GM19238 (cell line): ENCODE measurements around the gene GATAD1.
"Not testable (repeated sequence)": the region's sequence is repeated elsewhere in the genome, so short reads cannot be mapped to it uniquely, and the experiment has no call there.

Experiments
- DNase-seq: peaks from one replicate; pipeline ENCODE4 v3.0.0; 2011; ENCODE audit warnings: low spot score; ENCODE audit not compliant: insufficient read length

Gene GATAD1, protein sequence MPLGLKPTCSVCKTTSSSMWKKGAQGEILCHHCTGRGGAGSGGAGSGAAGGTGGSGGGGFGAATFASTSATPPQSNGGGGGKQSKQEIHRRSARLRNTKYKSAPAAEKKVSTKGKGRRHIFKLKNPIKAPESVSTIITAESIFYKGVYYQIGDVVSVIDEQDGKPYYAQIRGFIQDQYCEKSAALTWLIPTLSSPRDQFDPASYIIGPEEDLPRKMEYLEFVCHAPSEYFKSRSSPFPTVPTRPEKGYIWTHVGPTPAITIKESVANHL

DNA sequence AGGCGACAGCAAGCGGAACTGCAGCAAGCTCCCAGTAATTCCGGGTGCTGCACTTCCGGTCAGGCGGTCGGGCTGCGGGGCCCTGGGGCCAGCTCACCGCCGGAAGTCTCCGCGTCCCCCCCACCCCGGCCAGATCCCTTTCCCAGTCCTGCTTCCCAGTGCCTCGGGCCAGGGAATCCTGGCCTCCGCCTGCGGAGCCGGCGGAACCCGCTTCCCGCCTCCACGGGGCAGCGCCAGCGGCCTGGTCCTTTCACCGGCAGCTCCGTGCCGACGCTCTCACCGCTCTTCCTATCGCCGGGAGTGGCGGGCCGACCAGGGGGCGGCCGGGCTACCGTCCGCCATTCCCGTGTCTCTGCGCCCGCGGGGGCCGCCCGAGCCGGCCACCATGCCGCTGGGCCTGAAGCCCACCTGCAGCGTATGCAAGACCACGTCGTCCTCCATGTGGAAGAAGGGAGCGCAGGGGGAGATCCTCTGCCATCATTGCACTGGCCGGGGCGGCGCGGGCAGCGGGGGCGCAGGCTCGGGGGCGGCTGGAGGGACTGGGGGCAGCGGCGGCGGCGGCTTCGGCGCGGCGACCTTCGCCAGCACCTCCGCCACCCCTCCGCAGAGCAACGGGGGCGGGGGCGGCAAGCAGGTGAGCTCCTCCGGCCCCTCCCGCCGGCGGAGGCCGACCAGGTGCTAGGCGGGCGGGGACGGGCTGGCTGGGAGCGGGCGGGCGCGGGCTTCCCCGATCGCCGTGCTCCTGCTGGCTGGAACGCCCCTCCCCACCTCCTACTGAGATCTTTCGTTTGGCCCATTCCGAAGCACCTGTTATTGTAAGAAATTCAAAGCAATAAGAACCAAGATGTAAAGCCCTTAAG is at the start of gene GATAD1:
TSS of gene GATAD1 (plus strand) at position 138 of the 860 bp plus-strand sequence. CDS start at position 386, 248 bp downstream.
- DNase-seq = peak; percentile 82

- no peak for DNase-seq
Observed at GRCh38 chr7:92397542-92397941, 49.7 kb upstream of the GATAD1 start.

DNA sequence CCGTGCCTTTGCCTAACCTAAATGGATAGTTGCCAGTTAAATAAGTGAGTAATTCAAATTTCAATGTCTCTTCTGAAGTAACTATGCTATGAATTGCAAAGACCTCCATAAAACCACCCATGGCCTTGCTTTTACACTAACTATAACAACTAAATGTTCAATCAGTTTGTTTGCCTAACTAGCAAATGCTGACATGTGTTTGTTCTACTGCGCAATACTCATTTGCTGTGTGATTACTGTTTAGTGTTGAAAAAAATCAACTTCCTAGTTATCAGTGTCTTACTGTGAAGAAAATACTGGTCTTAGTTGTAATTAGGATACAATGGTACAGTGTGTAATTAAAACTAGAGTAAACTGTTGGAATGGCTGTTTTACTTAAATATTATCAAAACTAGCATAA is 47.3 kb upstream of the GATAD1 start:
- no peak for DNase-seq

GRCh38 chr7:92402920-92403759 is 44.1 kb upstream of the GATAD1 start:
- no peak for DNase-seq

- no peak for DNase-seq
Observed at GRCh38 chr7:92403760-92404074, 43.6 kb upstream of the GATAD1 start.

- no peak for DNase-seq
Observed at GRCh38 chr7:92404170-92404614, 43.1 kb upstream of the GATAD1 start.

GRCh38 chr7:92409357-92409756 is 37.9 kb upstream of the GATAD1 start:
- no peak for DNase-seq

- DNase-seq = not testable (repeated sequence)
Observed at GRCh38 chr7:92410162-92410561, 37.1 kb upstream of the GATAD1 start.

DNA sequence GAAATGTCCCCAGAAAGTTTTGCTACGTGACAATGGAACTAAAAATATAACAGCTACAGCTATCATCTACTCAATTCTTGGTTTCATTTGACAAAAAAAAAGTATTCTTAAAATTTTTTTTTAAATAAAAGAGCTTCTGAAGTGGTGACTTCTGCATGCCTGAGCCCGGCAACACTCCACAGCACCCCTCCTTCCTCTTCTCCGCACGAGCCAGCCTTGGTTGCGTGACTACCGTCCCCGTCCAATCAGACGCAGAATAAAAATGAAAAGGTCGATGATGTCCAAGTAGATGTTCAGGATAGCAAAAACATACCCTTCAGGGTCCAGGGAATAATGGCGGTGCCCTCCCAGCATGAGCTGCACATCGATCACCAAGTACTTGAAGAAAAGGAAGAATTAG is 34.5 kb upstream of the GATAD1 start:
- DNase-seq = no peak

- no peak for DNase-seq
Observed at GRCh38 chr7:92413550-92413949, 33.7 kb upstream of the GATAD1 start.

GRCh38 chr7:92415225-92415624 is 32.1 kb upstream of the GATAD1 start:
- DNase-seq = no peak

GRCh38 chr7:92417913-92418312 is 29.4 kb upstream of the GATAD1 start:
- no peak for DNase-seq

- DNase-seq = no peak
Observed at GRCh38 chr7:92421676-92422435, 25.4 kb upstream of the GATAD1 start.

- no peak for DNase-seq
Observed at GRCh38 chr7:92422926-92423325, 24.4 kb upstream of the GATAD1 start.

DNA sequence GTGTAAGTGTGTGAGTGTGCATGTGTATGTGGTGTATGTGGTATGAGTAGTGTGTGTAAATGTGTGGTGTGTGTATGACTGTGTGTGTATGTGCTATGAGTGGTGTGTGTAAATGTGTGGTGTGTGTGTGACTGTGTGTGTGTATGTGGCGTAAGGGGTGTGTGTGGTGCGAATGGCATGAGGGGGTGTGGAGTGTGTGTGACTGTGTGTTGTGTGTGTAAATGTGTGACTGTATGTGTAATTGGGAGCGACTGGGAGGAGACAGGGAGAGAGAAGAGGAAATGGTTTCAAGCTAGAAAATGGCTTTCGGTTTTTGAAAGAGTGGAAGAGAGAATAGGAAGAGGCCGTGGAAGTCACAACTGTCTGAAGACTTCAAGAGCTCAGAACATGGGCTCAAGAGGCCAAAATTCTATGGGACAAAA is 23.6 kb upstream of the GATAD1 start:
- DNase-seq = no peak

GRCh38 chr7:92425311-92425947 is 21.9 kb upstream of the GATAD1 start:
- DNase-seq = no peak

DNA sequence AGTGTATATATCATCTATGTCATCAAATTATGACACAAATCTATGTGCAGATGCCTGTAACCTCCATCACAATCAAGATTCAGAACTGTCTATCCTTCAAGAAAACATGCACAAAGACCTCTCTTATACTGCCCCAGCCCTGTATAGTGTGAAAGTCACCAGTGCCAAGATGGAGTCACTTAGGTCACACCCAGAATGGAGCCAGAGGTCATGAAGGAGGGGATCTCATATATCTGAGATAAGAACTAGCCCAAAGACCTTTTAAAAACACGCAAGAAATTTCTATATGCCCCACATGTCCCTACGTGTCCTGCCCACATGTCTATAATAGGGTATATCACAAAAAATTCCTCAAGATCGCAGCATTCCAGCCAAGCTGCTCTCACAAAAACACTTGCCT is 20.1 kb upstream of the GATAD1 start:
- no peak for DNase-seq

DNA sequence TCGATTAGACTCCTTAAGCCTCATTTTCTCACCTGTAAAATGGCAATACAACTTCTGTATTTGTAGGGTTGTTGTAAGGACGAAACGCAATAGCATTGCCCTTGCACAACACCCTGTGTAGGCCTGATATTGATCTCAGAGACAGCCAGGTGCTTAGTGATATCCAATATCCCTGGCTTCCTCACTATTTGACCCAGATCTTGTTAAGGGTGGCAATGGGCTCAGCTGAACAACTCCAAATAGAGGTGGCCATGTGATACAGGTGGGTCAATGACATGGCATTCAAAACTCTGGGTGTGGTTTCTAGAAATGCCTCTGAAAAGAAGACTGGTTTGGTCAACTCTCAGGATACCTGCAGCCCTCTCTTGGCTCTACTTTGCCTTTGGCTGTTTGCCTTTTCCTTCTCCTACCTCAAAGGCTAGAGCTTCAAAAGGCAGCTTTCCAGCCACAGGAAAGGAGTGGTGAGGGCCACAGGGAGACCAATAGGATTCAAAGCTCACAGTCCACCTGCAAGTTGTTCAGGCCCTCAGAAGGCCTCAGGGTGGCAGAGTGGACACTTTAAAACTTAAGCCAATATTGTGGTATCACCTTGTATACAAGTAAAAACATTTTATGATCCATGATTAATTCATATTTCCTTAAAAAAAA is 14.9 kb upstream of the GATAD1 start:
- no peak for DNase-seq

DNA sequence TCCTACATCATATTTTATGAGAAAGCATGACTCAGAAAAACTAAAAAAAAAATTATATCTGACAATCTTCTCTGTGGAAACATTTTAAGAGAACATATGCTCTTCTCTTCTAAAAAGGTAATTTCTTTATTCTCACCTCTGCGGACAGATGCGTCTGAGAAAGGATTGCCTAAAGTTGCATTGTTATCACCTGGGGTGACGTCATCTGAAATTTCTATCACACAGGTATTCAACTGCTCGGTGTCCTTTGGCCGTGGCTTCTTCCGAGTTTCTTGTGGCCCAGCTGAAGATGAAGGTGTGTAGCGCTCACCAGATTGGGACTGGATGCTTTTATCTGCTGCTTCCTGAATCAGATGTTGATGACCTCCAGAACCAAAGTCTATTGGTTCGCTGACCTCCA is 14.3 kb upstream of the GATAD1 start:
- no peak for DNase-seq

GRCh38 chr7:92435542-92435941 is 11.7 kb upstream of the GATAD1 start:
- no peak for DNase-seq
